Astrocyte (in vitro differentiated cells and primary cell): Measurements from ENCODE around the gene BTNL9. TPM values are rescaled to one million over a fixed set of nuclear protein-coding genes. Genes with fewer than 3 reads are reported as not detected.

Experiments
- DNase-seq: peaks from one replicate; pipeline ENCODE4 v3.0.0-alpha.2; 2010; ENCODE audit warnings: low read depth
- FAIRE-seq: peaks from 2 replicates; lab custom pipeline; 2011; peaks lifted over from hg19 to GRCh38; lab: Jason Lieb, UNC
- H2AFZ ChIP-seq: 2 replicates; pipeline ENCODE4 v1.6.0; 2012; ENCODE audit warnings: low read depth, low read length, inconsistent platforms
- H3K27ac ChIP-seq: 2 replicates; pipeline ENCODE4 v1.5.1; 2011; ENCODE audit warnings: low read depth, low read length, inconsistent platforms
- H3K27me3 ChIP-seq: 2 replicates; pipeline ENCODE4 v1.6.0; 2011; ENCODE audit warnings: low read length, inconsistent platforms; ENCODE audit not compliant: insufficient read depth
- H3K36me3 ChIP-seq: 2 replicates; pipeline ENCODE4 v1.5.1; 2011; ENCODE audit warnings: low read length, inconsistent platforms; ENCODE audit not compliant: insufficient read depth
- H3K4me1 ChIP-seq: 2 replicates; pipeline ENCODE4 v1.5.1; 2011; ENCODE audit warnings: low read length, inconsistent platforms; ENCODE audit not compliant: insufficient read depth
- H3K4me2 ChIP-seq: 2 replicates; pipeline ENCODE4 v1.6.0; 2012; ENCODE audit warnings: low read length, inconsistent platforms
- H3K4me3 ChIP-seq: 2 replicates; pipeline ENCODE4 v1.5.1; 2011; ENCODE audit warnings: low read depth, mild to moderate bottlenecking, low read length, inconsistent platforms; ENCODE audit not compliant: insufficient read depth
- H3K79me2 ChIP-seq: 2 replicates; pipeline ENCODE4 v1.6.0; 2012; ENCODE audit warnings: mild to moderate bottlenecking, low read length, inconsistent platforms; ENCODE audit not compliant: insufficient read depth
- H3K9ac ChIP-seq: 2 replicates; pipeline ENCODE4 v1.6.0; 2012; ENCODE audit warnings: mild to moderate bottlenecking, low read length, inconsistent platforms
- H3K9me3 ChIP-seq: 2 replicates; pipeline ENCODE4 v1.5.1; 2012; ENCODE audit warnings: low read depth, mild to moderate bottlenecking, low read length, inconsistent platforms; ENCODE audit not compliant: insufficient read depth
- H4K20me1 ChIP-seq: 2 replicates; pipeline ENCODE4 v1.6.0; 2012; ENCODE audit warnings: low read length, inconsistent platforms; ENCODE audit not compliant: insufficient read depth
- H3K27ac Mint-ChIP-seq: one replicate; pipeline ENCODE4 v1.8.0; 2021; ENCODE audit warnings: mild to moderate bottlenecking, mixed read lengths; ENCODE audit not compliant: unreplicated experiment
- H3K27me3 Mint-ChIP-seq: one replicate; pipeline ENCODE4 v1.8.0; 2021; ENCODE audit warnings: low read depth, mixed read lengths; ENCODE audit not compliant: unreplicated experiment
- H3K36me3 Mint-ChIP-seq: one replicate; pipeline ENCODE4 v1.8.0; 2021; ENCODE audit warnings: low read depth, mixed read lengths; ENCODE audit not compliant: unreplicated experiment
- H3K4me1 Mint-ChIP-seq: one replicate; pipeline ENCODE4 v1.8.0; 2021; ENCODE audit warnings: low read depth, mixed read lengths; ENCODE audit not compliant: unreplicated experiment
- H3K4me3 Mint-ChIP-seq: one replicate; pipeline ENCODE4 v1.8.0; 2021; ENCODE audit warnings: mild to moderate bottlenecking, moderate library complexity, mixed read lengths; ENCODE audit not compliant: unreplicated experiment
- H3K9me3 Mint-ChIP-seq: one replicate; pipeline ENCODE4 v1.8.0; 2021; ENCODE audit warnings: mild to moderate bottlenecking, mixed read lengths; ENCODE audit not compliant: unreplicated experiment
- EZH2 ChIP-seq: IDR thresholded peaks from 2 replicates; pipeline ENCODE4 v1.6.1; 2012; ENCODE audit warnings: mild to moderate bottlenecking, low read length, inconsistent platforms; ENCODE audit not compliant: insufficient read depth
- total RNA-seq: library from RNA; stranded (reverse); gene quantifications from 2 replicates; pipeline ENCODE4 v1.2.1, GENCODE V29; 2021
- TF ChIP-seq, protein P1 (sequence below): IDR thresholded peaks from 2 replicates; pipeline ENCODE4 v1.5.1; 2011; ENCODE audit warnings: low read depth, mild to moderate bottlenecking, inconsistent platforms, low read length, moderate library complexity; ENCODE audit not compliant: insufficient read depth

BTNL9 gene
- total RNA-seq, 1 donor from 2014 or later: not detected

DNA sequence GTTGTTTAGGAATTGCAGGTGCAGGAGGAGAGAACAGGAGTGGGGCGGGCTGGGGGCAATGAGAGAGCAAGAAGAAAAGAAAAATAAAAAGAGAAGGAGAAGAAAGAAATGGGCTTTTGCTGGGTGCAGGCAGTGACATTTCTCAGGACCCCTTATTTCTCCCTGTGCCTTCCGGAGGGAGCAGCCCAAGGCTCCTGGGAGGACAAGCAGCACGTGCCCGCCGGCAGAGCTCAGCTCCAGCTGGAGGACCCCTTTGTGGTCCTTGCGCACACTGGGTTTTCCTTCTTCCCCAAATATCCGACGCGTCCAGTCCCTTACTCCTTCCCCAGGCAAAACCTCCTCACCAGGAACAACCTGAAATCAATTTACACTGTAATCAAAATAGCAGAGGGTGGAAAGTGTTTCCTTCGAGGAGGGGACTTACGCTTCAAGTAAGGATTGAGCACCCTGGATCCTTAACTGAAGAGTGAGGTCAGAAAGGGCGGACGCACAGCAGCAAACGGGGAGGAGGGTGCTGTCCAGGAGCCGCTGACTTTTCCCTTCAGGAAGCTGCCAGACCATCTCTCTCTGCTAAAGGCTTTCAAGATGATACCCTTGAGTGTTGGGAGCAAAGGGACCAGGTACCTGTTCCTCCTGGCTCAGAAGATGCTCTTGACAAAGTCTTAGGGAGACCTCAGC lies 2.1 kb downstream of the BTNL9 start:
- Histone ChIP-seq H3K9ac (no peak overlapping the region), H3K27me3 (peaks cover 3% of the 10 kb centered on the region), H3K4me2 (no peak overlapping the region), H2AFZ (no peak overlapping the region), H4K20me1 (no peaks in the 10 kb centered on the region), H3K36me3 (no peaks in the 10 kb centered on the region), H3K4me3 (no peak overlapping the region), H3K9me3 (peaks cover 3% of the 10 kb centered on the region), H3K79me2 (no peaks in the 10 kb centered on the region), H3K27ac (no peak overlapping the region), H3K4me1 (no peaks in the 10 kb centered on the region)
- TF ChIP-seq, protein P1, sequence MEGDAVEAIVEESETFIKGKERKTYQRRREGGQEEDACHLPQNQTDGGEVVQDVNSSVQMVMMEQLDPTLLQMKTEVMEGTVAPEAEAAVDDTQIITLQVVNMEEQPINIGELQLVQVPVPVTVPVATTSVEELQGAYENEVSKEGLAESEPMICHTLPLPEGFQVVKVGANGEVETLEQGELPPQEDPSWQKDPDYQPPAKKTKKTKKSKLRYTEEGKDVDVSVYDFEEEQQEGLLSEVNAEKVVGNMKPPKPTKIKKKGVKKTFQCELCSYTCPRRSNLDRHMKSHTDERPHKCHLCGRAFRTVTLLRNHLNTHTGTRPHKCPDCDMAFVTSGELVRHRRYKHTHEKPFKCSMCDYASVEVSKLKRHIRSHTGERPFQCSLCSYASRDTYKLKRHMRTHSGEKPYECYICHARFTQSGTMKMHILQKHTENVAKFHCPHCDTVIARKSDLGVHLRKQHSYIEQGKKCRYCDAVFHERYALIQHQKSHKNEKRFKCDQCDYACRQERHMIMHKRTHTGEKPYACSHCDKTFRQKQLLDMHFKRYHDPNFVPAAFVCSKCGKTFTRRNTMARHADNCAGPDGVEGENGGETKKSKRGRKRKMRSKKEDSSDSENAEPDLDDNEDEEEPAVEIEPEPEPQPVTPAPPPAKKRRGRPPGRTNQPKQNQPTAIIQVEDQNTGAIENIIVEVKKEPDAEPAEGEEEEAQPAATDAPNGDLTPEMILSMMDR: no peak
- no peak for TF ChIP-seq EZH2
- Mint-ChIP-seq H3K4me1 (no peaks in the 10 kb centered on the region), H3K36me3 (no peaks in the 10 kb centered on the region), H3K27ac (no peak overlapping the region), H3K9me3 (peaks cover 2% of the 10 kb centered on the region), H3K27me3 (peaks cover 44% of the 10 kb centered on the region), H3K4me3 (no peak overlapping the region)
- DNase-seq (no peak), FAIRE-seq (no peak)

DNA sequence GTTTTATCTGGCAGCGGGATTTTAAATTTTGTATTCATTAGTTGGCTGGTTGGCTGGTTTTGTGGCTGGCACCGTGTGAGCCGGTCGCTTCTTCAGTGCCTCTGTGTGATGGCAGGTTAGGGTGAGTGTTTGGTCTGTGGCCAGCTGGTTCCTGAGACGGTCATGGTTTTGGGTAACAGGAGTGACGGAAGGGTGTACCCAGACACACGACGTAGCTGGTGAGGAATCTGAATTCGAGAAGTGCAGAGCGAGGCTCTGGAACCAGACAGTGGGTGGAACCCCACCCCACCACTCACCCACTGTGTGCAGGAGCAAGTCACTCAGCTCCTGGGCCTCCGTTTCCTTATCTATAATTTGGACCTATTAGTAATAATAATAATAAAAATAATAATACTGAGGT lies 2.7 kb downstream of the BTNL9 start:
- no peaks in the 10 kb centered on the region for H3K36me3 ChIP-seq
- no peak for DNase-seq

More for the DNA sequence above, 2.7 kb downstream of the BTNL9 start:
- Histone ChIP-seq H3K79me2 (no peaks in the 10 kb centered on the region), H4K20me1 (no peaks in the 10 kb centered on the region), H3K4me1 (no peaks in the 10 kb centered on the region), H2AFZ (no peak overlapping the region), H3K27me3 (peaks cover 3% of the 10 kb centered on the region), H3K4me2 (no peak overlapping the region), H3K4me3 (no peak overlapping the region), H3K9me3 (peaks cover 3% of the 10 kb centered on the region), H3K27ac (no peak overlapping the region), H3K9ac (no peak overlapping the region)
- H3K36me3 Mint-ChIP-seq: no peaks in the 10 kb centered on the region
- peaks cover 2% of the 10 kb centered on the region for H3K9me3 Mint-ChIP-seq
- TF ChIP-seq EZH2: no peak
- TF ChIP-seq, protein P1: no peak
- H3K4me1 Mint-ChIP-seq: no peaks in the 10 kb centered on the region
- H3K4me3 Mint-ChIP-seq: no peak overlapping the region
- peaks cover 48% of the 10 kb centered on the region for H3K27me3 Mint-ChIP-seq
- no peak for FAIRE-seq
- H3K27ac Mint-ChIP-seq: no peak overlapping the region
